HuH-7 (cell line): ENCODE data around the gene LIN9.

ENCODE experiments used
- DNase-seq: peaks from one replicate; pipeline ENCODE4 v3.0.0; 2011; ENCODE audit warnings: low spot score

Gene LIN9

DNA sequence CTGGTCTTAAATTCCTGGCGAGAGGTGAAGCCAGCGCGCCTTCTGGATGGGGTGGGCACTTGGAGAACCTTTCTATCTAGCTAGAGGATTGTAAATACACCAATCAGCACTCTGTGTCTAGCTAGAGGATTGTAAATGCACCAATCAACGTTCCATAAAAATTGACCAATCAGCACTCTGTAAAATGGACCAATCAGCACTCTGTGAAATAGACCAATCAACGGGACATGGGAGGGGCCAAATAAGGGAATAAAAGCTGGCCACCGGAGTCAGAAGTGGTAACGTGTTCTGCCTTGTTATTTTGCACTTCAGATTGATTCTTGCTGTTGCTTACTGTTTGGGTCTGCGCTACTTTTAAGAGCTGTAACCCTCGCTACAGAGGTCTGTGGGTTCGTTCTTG is 12.0 kb upstream of the LIN9 start:
- no peak for DNase-seq

DNA sequence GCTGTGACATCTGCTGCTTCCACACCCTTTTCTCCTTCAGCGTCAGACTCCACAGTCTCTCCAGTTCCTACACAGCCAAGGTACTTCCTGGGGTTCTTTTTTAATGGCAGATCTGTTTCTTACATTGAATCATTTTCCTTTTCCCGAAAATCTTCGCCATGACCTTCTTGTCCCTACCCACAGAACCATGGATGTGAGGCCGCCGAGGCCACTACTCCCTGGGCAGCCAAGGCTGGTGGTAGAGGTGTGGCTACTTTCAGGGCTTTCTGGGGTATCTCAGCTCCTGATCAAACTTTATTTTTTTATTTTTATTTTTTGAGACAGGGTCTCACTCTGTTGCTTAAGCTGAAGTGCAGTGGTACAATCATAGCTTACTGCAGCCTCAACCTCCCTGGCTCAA is 9.5 kb upstream of the LIN9 start:
- DNase-seq: no peak

DNA sequence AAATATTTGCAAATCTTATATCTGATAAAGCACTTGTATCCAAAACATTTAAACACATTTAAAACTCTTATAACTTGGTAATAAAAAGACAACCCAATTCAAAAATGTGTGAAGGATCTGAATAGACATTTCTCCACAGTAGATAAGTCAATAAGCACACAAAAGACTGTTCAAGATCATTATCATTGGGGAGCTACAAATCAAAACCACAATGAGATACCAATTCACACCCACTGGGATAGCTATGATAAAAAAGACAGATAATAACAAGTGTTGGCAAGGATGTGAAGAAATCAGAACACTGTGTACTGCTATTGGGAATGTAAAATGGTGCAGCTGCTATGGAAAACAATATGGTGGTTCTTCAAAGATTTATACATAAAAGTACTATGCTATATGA is 5.1 kb upstream of the LIN9 start:
- DNase-seq: no peak

DNA sequence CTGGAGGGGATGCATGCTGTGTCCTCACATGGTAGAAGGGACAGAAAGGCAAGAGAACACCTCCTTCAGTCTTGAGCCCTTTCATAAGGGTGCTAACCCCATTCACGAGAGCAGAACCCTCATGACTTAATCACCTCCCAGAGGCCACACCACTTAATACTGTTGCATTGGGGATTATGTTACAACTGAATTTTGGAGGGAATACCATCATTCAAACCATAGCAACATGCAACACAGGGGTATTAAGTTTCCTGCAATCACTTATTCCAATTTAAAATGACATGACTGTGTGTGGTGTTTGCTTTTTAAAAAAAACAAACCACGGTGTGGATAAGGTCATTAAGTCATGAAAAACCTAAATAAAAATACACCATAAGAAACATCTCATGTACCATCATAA is 3.1 kb upstream of the LIN9 start:
- no peak for DNase-seq

GRCh38 chr1:226311376-226311775 is 2.4 kb upstream of the LIN9 start:
- DNase-seq: no peak

GRCh38 chr1:226310637-226311195 is 1.8 kb upstream of the LIN9 start:
- peak; percentile 25 for DNase-seq

GRCh38 chr1:226310245-226310540 is 1.2 kb upstream of the LIN9 start:
- no peak for DNase-seq

DNA sequence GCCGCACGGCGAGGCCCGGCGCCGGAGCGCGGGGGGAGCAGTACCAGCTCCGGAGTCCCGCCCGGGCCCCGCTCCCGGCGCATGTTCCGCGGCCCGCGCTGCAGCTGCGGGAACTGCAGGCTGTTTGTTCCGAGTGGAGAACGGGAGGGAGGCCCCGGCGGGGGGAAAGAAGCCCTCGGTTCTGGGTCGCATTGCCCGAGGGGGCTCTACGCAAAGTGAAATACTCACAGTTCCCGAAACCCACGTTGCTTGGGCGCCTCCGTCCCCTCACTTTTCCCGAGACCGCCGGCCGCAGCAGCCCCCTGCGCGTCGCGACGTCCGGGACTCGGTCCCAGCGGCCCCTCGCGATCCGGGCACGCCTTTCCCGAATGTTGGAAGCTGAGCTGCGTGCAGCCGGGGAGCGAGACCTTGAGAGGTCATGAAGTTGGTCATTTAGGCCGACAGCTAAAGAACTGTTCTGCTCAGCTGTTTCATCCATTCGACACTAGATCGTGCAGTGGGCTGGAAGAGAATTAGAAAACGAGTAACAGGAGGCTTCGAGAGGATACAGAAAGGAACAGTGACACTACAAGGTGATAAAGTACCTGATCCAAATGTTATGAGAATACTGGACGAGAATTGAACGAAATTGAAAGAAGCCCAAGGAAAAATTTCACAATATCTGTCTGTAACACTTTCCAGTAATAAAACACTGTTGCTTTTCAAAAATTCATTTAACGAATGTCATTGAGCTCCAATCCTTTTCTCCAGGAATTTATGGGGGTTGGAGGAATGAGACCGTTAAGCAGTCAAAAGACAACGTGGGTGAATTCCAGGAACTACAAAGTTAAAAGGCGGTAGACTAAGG is 657 bp upstream of the LIN9 start:
- DNase-seq: peak; percentile 76

DNA sequence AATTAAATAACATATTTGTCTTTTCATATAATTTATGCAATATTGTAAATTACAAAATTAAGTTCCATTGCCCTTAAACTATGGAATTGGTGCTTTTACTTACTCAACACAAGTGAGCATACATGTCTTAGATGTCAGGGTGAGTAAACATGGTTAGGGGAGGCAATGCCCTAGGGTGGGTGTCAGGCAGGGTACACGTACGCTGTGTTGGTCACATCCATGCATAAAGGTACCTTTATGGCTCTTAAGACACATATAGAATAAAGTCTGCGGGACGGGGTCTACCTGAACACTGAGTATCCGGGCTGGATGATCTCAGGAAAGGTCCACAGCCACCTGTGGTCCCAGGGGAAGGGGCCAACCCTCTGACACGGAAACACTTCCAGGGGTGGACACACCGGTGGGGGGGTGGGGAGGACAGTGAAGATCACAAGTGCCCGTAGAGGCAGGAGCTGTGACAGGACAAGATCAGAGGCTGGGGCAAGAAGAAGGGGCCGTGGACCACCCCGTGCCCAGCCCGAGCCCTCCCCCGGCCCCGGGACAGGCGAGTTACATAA is 720 bp downstream of the LIN9 start:
- peak; percentile 72 for DNase-seq

DNA sequence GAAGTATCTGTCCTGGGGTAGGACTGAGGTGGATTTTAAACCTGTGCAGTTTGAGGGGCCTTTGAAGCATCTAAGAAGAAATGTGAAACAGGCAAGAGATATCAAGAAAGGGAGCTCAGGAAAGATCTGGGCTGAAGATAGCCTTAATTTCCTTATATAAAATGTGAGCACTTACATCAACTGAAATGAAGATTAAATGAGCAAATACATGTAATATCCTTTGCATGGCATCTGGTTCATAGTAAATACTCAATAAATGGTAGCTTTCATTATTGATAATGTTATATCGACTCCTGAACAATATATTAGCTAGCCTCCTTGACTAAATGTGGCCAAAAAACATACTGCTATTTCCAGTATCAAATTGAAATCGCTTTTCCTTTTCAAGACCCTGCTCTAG is 2.5 kb downstream of the LIN9 start:
- DNase-seq: no peak

GRCh38 chr1:226305184-226305583 is 3.8 kb downstream of the LIN9 start:
- DNase-seq: no peak

- DNase-seq: no peak
Measured at GRCh38 chr1:226304291-226304955, 4.5 kb downstream of the LIN9 start.

- DNase-seq: no peak
Measured at GRCh38 chr1:226302731-226303130, 6.2 kb downstream of the LIN9 start.

DNA sequence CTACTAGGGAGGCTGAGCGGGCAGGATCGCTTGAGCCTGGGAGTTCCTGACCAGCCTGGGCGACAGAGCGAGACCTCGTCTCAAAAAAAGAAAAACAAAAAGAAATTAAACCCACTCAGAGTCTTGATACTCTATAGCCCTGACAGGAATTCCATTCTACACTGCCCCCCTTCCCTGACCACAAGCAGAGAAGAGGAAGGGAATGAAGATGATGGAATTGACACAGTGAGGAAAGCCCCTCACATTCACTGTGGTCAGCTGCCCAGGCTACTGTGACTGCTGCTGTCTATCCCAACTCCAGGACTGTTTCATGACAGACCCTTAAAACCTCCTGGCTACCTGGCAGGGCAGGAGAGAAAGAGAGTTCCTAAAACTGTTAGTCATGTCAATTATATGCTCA is 12.1 kb downstream of the LIN9 start:
- no peak for DNase-seq

DNA sequence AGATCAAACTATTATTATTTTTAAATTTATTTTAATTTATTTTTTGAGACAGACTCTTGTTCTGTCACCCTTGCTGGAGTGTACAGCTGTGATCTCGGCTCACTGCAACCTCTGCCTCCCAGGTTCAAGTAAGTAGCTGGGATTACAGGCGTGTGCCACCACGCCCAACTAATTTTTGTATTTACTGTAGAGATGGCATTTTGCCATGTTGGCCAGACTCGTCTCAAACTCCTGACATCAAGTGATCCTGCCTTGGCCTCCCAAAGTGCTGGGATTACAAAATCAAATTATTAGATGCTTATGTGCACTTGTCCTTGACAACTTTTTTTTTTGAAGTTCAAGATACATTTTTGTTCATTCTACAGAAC is 15.4 kb downstream of the LIN9 start:
- no peak for DNase-seq

GRCh38 chr1:226292874-226293552 is 16.0 kb downstream of the LIN9 start:
- no peak for DNase-seq

DNA sequence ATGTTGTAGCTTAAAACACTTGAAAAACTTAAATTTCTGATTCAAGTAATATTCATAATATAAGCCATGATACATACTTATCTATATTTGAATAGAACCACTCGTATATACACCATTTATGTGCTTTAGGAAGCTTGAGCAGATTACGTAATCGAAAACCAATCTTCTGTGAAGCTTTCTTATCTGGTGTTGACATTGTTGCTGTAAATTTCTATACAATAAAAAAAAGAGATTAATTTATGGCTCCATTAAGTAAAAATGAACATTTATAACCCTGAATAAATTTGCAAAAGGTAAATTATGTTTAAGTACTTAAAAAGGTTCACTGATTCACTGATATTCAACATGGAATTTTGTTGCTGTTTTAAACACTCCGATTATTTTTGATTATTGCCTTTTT is 21.4 kb downstream of the LIN9 start:
- no peak for DNase-seq

DNA sequence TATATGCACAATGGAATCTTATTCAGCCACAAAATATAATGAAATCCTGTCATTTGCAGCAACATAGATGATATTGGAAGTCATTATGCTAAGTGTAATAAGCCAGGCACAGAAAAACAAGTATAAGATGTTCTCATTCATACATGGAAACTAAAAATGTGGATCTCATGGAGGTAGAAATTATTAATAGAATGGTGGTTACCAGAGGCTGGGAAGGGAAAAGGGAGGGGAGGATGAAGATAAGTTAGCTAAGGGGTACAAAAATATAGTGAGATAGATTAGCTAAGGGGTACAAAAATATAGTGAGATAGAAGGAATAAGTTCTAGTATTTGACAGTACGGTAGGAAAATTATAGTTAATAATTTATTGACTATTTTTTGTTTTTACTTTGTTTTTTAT is 27.9 kb downstream of the LIN9 start:
- DNase-seq: no peak

- DNase-seq: no peak
Measured at GRCh38 chr1:226279498-226279897, 29.5 kb downstream of the LIN9 start.

DNA sequence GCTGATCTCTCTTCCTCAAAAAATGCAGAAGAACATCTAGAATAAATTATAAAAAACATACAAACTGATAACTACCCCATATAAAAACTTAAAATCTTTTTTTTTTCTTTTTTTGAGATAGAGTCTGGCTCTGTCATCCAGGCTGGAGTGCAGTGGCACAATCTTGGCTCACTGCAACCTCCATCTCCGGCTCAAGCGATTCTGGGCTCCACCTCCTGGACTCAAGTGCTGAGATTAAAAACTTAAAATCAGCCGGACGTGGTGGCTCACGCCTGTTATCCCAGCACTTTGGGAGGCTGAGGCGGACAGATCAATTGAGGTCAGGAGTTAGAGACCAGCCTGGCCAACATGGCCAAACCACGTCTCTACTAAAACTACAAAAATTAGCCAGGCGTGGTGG is 31.1 kb downstream of the LIN9 start:
- no peak for DNase-seq

- no peak for DNase-seq
Measured at GRCh38 chr1:226276987-226277386, 32.0 kb downstream of the LIN9 start.

DNA sequence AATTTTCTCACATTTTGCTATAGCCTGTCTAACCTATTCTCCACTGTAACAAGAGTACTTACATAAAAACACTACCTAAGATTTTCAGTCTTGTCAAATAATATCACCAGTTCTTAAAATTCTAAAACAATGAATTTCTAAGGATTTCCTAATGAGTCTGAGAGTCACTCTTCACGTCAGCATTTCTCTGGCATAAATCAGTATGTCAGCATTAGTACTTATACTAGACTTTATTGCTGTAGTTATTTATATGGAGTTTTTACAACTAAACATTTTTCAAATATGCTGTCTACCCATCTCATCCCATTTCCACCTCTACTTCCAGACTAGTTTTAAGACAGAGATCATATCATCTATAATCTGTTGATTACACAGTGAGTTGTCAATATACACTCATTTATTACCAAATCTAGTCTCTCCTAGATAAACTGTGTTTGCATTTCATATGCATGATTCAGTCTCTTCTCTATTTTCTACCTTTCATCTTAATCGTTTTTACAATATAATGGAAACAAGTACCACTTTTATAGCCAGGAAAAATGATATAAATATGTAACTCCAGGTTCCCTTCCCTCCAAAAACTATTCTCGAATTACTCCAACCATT is 32.8 kb downstream of the LIN9 start:
- DNase-seq: no peak
